Lower leg skin (tissue), 4 donors: ENCODE results near the gene XRCC1. TPM values are rescaled to one million over a fixed set of nuclear protein-coding genes. Genes with fewer than 3 reads are reported as not detected.
"Not testable (repeated sequence)": the region's sequence is repeated elsewhere in the genome, so short reads cannot be mapped to it uniquely, and the experiment has no call there.

Source experiments
- DNase-seq, 2 donors: peaks; one replicate each; pipeline ENCODE4 v3.0.0-alpha.2; 2019; ENCODE audit warnings: low spot score in 2 of 2
- H3K4me3 ChIP-seq: fragments of 200-600 bp; sonication (generic); 2 replicates; pipeline ENCODE4 v1.5.1; 2017; ENCODE audit warnings: mild to moderate bottlenecking, low read depth; ENCODE audit not compliant: poor library complexity, severe bottlenecking
- POLR2A ChIP-seq, 2 donors: fragments of 450-650 bp; IDR thresholded peaks; one replicate each; pipeline ENCODE4 v1.6.1; 2016 to 2017; ENCODE audit warnings: antibody characterized with exemption in 2 of 2, mild to moderate bottlenecking in 1 of 2, moderate library complexity in 1 of 2
- WGBS, 2 donors: methylation state at CpG; one replicate each; pipeline ENCODE4 v1.1.5; 2018; 5-methylcytosine and 5-hydroxymethylcytosine counted together
- intact Hi-C: fragments of 100-400 bp; cut with DNase I; formaldehyde crosslinking; loops from one replicate; pipeline ENCODE4 v1.15.0; 2023; ENCODE audit warnings: low total_unique reads
- total RNA-seq, 4 donors: library from RNA; depleted of rRNA; stranded (reverse); fragments of >200 nt; gene quantifications; one replicate each; pipeline ENCODE4 v1.1.0, GENCODE V29; 2016
- TF ChIP-seq, protein P1 (sequence below), 3 donors: fragments of 450-650 bp; IDR thresholded peaks; one replicate each; pipeline ENCODE4 v1.5.1; 2016; ENCODE audit warnings: antibody characterized with exemption in 3 of 3, mild to moderate bottlenecking in 3 of 3, moderate library complexity in 2 of 3

The XRCC1 gene
- total RNA-seq, 4 donors from 2014 or later: 27.9 to 37.6 (median 31.5) TPM

DNA sequence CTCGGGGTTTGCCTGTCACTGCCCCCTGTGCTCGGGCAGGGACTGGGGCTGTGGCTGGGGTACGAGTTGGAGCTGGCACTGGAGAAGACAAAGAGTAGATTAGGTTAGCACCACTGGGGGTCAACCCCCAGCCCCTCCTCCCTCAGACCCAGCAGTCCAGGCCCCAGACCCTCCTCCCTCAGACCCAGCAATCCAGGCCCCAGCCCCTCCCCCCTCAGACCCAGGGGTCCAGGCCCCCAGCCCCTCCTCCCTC lies 23.2 kb downstream of the XRCC1 start:
- no peak for TF ChIP-seq POLR2A (IDR thresholded peaks at IDR 0.05)
- TF ChIP-seq, protein P1, sequence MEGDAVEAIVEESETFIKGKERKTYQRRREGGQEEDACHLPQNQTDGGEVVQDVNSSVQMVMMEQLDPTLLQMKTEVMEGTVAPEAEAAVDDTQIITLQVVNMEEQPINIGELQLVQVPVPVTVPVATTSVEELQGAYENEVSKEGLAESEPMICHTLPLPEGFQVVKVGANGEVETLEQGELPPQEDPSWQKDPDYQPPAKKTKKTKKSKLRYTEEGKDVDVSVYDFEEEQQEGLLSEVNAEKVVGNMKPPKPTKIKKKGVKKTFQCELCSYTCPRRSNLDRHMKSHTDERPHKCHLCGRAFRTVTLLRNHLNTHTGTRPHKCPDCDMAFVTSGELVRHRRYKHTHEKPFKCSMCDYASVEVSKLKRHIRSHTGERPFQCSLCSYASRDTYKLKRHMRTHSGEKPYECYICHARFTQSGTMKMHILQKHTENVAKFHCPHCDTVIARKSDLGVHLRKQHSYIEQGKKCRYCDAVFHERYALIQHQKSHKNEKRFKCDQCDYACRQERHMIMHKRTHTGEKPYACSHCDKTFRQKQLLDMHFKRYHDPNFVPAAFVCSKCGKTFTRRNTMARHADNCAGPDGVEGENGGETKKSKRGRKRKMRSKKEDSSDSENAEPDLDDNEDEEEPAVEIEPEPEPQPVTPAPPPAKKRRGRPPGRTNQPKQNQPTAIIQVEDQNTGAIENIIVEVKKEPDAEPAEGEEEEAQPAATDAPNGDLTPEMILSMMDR (IDR thresholded peaks at IDR 0.05): no peak
- intact Hi-C loops: no loop called here
- no peak for DNase-seq
- H3K4me3 ChIP-seq: no peak overlapping the region
- WGBS, 2 donors: 82 to 100% methylated on average over 3 of the region's 3 CpGs

DNA sequence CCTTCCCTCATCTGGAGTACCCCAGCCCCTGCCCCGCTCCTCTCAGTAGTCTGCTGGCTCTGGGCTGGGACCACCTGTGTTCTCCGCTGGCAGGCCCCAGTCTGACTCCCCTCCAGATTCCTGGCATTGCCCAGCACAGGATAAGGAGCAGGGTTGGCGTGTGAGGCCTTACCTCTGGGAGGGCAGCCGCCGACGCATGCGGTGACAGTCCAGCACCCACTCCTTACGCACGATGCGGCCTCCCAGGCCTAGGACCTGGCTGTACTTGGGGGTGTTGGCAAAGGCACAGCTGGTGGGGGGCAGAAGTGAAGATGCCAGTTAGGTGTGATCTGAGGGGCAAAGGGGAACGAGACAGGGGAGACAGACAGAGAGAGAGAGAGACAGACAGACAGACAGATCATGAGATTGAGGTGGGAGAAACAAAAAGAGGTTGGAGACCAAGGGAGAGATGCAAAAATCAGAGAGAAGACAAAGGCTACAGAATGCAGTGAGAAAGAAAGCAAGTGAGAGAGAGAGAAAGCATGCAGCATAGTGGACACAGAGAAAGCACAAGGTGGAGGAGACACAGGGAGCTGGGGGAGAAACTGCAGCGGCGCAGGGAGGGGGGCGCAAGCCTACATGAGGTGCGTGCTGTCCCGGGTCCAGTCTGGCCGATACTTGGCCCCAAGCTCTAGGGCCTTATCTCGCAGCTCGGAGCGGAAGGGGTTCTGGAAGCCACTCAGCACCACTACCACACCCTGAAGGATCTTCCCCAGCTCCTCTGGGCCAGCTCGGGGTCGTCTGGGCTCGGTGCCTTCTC lies 23.7 kb downstream of the XRCC1 start:
- WGBS, 2 donors: 92 to 97% methylated on average over 23 of the region's 23 CpGs
- DNase-seq: no peak
- TF ChIP-seq POLR2A (IDR thresholded peaks at IDR 0.05): no peak
- TF ChIP-seq, protein P1 (IDR thresholded peaks at IDR 0.05): no peak
- no peak overlapping the region for H3K4me3 ChIP-seq
- intact Hi-C loops: no loop called here

DNA sequence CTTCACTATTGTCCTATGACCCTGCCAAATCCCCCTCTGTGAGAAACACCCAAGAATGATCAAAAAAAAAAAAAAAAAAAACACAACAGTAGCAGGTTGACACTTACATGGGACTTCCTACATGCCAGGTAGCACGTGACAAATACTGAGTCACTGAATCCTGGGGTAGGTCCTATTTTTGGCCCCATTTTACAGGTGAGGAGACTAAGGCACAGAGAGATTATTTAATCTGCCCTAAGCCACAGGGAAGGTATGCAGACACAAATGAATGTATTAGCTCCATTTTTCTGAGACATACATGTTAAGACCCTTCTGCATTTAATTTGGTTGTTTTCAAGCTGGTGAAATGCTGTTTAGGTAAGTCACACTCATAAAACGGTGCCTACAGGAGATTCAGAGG lies 26.6 kb downstream of the XRCC1 start:
- DNase-seq: no peak
- intact Hi-C loops: no loop called here
- 87 to 93% methylated on average over 2 of the region's 2 CpGs for WGBS, 2 donors
- no peak for TF ChIP-seq POLR2A (IDR thresholded peaks at IDR 0.05)
- TF ChIP-seq, protein P1 (IDR thresholded peaks at IDR 0.05): no peak
- no peak overlapping the region for H3K4me3 ChIP-seq

DNA sequence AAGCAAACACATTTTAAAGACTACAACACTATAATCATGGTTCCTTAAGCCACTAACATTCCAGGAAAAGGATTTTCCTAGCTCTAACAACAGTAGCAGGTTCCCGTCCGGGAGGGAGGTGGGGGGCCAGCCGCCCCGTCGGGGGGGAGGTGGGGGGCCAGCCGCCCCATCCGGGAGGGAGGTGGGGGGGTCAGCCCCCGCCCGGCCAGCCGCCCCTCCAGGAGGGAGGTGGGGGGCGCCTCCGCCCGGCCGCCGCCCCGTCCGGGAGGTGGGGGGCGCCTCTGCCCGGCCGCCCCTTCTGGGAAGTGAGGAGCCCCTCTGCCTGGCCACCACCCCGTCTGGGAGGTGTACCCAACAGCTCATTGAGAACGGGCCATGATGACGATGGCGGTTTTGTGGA lies 27.4 kb downstream of the XRCC1 start:
- DNase-seq, intact Hi-C loops, H3K4me3 ChIP-seq: not testable (repeated sequence)
- WGBS, 2 donors: 84 to 91% methylated on average over 2 to 5 of the region's 24 CpGs

DNA sequence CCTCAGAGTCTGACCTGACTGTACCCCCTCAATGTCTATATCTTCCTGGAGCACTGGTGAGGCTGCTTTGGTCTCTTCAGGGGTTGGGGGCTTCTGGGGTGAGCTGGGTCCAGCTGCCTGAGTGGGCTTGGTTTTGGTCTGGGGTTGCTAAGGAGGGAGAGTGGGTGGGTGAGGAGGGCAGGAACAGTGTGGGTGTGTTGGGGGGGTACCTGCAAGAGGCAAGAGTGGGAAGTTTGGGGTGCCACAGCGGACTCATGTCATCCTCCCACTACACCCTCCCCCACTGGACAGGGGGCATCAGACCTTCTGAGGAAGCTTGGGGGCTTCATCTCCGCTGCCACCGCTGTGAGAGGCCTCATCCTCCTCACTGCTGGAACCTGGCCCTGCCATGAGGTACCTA lies 28.7 kb downstream of the XRCC1 start:
- no peak for DNase-seq
- WGBS, 2 donors: 94 to 97% methylated on average over 2 to 3 of the region's 3 CpGs
- no peak overlapping the region for H3K4me3 ChIP-seq
- intact Hi-C loops: no loop called here
- TF ChIP-seq, protein P1 (IDR thresholded peaks at IDR 0.05): no peak
- no peak for TF ChIP-seq POLR2A (IDR thresholded peaks at IDR 0.05)

DNA sequence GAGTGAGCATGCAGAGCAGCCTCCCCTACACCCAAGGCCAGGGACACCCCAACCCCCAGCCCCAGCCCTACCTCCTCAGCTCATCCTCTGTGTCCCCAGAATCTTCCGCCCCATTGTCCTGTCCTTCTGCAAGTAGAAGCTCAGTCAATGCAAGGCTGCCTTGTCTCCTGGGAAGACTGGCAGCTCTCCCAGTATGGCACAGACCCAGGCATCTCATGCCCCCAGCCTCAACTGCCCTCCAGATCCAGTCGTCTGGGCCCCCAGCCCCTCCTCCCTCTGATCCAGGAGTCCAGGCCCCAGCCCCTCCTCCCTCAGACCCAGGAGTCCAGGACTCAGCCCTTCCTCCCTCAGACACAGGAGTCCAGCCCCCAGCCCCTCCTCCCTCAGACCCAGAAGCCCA lies 29.3 kb downstream of the XRCC1 start:
- no peak overlapping the region for H3K4me3 ChIP-seq
- 77 to 78% methylated on average over 2 of the region's 2 CpGs for WGBS, 2 donors
- intact Hi-C loops: no loop called here
- DNase-seq: no peak
- no peak for TF ChIP-seq POLR2A (IDR thresholded peaks at IDR 0.05)
- TF ChIP-seq, protein P1 (IDR thresholded peaks at IDR 0.05): no peak
